Subcutaneous adipose tissue (tissue), 4 donors: ENCODE results near the gene TGFBR3L. TPM values are rescaled to one million over a fixed set of nuclear protein-coding genes. Genes with fewer than 3 reads are reported as not detected.

Experiments
- CTCF ChIP-seq: fragments of 450-650 bp; IDR thresholded peaks from one replicate; pipeline ENCODE4 v1.5.1; 2016; ENCODE audit warnings: low read depth, mild to moderate bottlenecking, control low read depth, antibody characterized with exemption, moderate library complexity
- total RNA-seq, 4 donors: library from RNA; depleted of rRNA; stranded (reverse); fragments of >200 nt; gene quantifications; one replicate each; pipeline ENCODE4 v1.1.0, GENCODE V29; 2016

TGFBR3L gene
- total RNA-seq, 4 donors from 2014 or later, result not detected

- no peak for TF ChIP-seq CTCF
Observed at GRCh38 chr19:7941895-7942596, 27.4 kb downstream of the TGFBR3L start.

- TF ChIP-seq CTCF, result no peak
Observed at GRCh38 chr19:7942981-7943443, 28.4 kb downstream of the TGFBR3L start.

GRCh38 chr19:7943444-7944176 is 29.0 kb downstream of the TGFBR3L start, which contains the start of gene TIMM44:
Gene TIMM44 (minus strand): TSS chr19:7943666. CDS start chr19:7943651, 15 bp downstream.
- no peak for TF ChIP-seq CTCF

GRCh38 chr19:7944177-7944761 is 29.6 kb downstream of the TGFBR3L start:
- no peak for TF ChIP-seq CTCF

- TF ChIP-seq CTCF, result no peak
Observed at GRCh38 chr19:7947939-7948338, 33.3 kb downstream of the TGFBR3L start.

GRCh38 chr19:7953060-7953459 is 38.4 kb downstream of the TGFBR3L start:
- no peak for TF ChIP-seq CTCF

- no peak for TF ChIP-seq CTCF
Observed at GRCh38 chr19:7953576-7953975, 38.9 kb downstream of the TGFBR3L start.
